SK-N-SH treated with all-trans-retinoic acid at 6 μM for 48 hours (cell line): ENCODE measurements around the gene PXYLP1.
"Not testable (repeated sequence)": the region's sequence is repeated elsewhere in the genome, so short reads cannot be mapped to it uniquely, and the experiment has no call there.

Experiments
- ATAC-seq: fragments of 200-7000 bp; cut with Tn5 transposase; 3 replicates; pipeline ENCODE4 v1.9.1; 2020; ENCODE audit warnings: mild to moderate bottlenecking, moderate library complexity
- BACH2 ChIP-seq: fragments of 250-450 bp; sonication (Bioruptor Pico); IDR thresholded peaks from 2 replicates; pipeline ENCODE4 v1.9.0; 2021; ENCODE audit warnings: mild to moderate bottlenecking, borderline replicate concordance
- CREB5 ChIP-seq: fragments of 250-450 bp; sonication (Bioruptor Pico); IDR thresholded peaks from 2 replicates; pipeline ENCODE4 v1.5.1; 2020; ENCODE audit warnings: low read depth, mild to moderate bottlenecking, moderate library complexity
- CSDC2 ChIP-seq: fragments of 250-450 bp; sonication (Bioruptor Pico); IDR thresholded peaks from 2 replicates; pipeline ENCODE4 v1.5.0; 2020; ENCODE audit warnings: mild to moderate bottlenecking, moderate library complexity
- CSRNP3 ChIP-seq: fragments of 250-450 bp; sonication (Bioruptor Pico); IDR thresholded peaks from 2 replicates; pipeline ENCODE4 v1.5.1; 2021; ENCODE audit warnings: mild to moderate bottlenecking, moderate library complexity
- ESRRG ChIP-seq: fragments of 250-450 bp; sonication (Bioruptor Pico); IDR thresholded peaks from 2 replicates; pipeline ENCODE4 v1.6.1; 2021; ENCODE audit warnings: mild to moderate bottlenecking
- ISL1 ChIP-seq: fragments of 250-450 bp; sonication (Bioruptor Pico); IDR thresholded peaks from 2 replicates; pipeline ENCODE4 v2.1.2; 2022; ENCODE audit warnings: mild to moderate bottlenecking, moderate library complexity
- OSR1 ChIP-seq: fragments of 250-450 bp; sonication (Bioruptor Pico); IDR thresholded peaks from 2 replicates; pipeline ENCODE4 v1.8.0; 2022; ENCODE audit warnings: moderate library complexity, mild to moderate bottlenecking, inconsistent platforms
- PATZ1 ChIP-seq: fragments of 250-450 bp; sonication (Bioruptor Pico); IDR thresholded peaks from 2 replicates; pipeline ENCODE4 v1.8.0; 2020; ENCODE audit warnings: mild to moderate bottlenecking, moderate library complexity, borderline replicate concordance
- POU6F1 ChIP-seq: fragments of 250-450 bp; sonication (Bioruptor Pico); IDR thresholded peaks from 2 replicates; pipeline ENCODE4 v1.8.0; 2021; ENCODE audit warnings: low read depth, mild to moderate bottlenecking, moderate library complexity, borderline replicate concordance
- PPARA ChIP-seq: fragments of 250-450 bp; sonication (Bioruptor Pico); IDR thresholded peaks from 2 replicates; pipeline ENCODE4 v1.5.0; 2020; ENCODE audit warnings: mild to moderate bottlenecking, borderline replicate concordance
- RARB ChIP-seq: fragments of 250-450 bp; sonication (Bioruptor Pico); IDR thresholded peaks from 2 replicates; pipeline ENCODE4 v1.8.0; 2021; ENCODE audit warnings: mild to moderate bottlenecking, moderate library complexity
- SNAI2 ChIP-seq: fragments of 250-450 bp; sonication (Bioruptor Pico); IDR thresholded peaks from 2 replicates; pipeline ENCODE4 v1.5.0; 2020; ENCODE audit warnings: mild to moderate bottlenecking, moderate library complexity
- TCF4 ChIP-seq: fragments of 250-450 bp; sonication (Bioruptor Pico); IDR thresholded peaks from 2 replicates; pipeline ENCODE4 v1.8.0; 2021; ENCODE audit warnings: mild to moderate bottlenecking, moderate library complexity, borderline replicate concordance
- TSHZ2 ChIP-seq: fragments of 250-450 bp; sonication (Bioruptor Pico); IDR thresholded peaks from 2 replicates; pipeline ENCODE4 v1.5.0; 2020; ENCODE audit warnings: mild to moderate bottlenecking, moderate library complexity
- ZC3H10 ChIP-seq: fragments of 250-450 bp; sonication (Bioruptor Pico); IDR thresholded peaks from 2 replicates; pipeline ENCODE4 v1.5.1; 2021; ENCODE audit warnings: mild to moderate bottlenecking, moderate library complexity
- ZFP30 ChIP-seq: fragments of 450-650 bp; formaldehyde crosslinking; IDR thresholded peaks from 2 replicates; pipeline ENCODE4 v1.5.0; 2022; ENCODE audit warnings: mild to moderate bottlenecking, moderate library complexity
- ZNF565 ChIP-seq: fragments of 450-650 bp; formaldehyde crosslinking; conservative IDR thresholded peaks from 2 replicates; pipeline ENCODE4 v1.5.0; 2020; ENCODE audit warnings: low read depth, mild to moderate bottlenecking, moderate library complexity
- ZNF70 ChIP-seq: fragments of 450-650 bp; formaldehyde crosslinking; IDR thresholded peaks from 2 replicates; pipeline ENCODE4 v1.5.0; 2020; ENCODE audit warnings: mild to moderate bottlenecking, moderate library complexity
- ZNF8 ChIP-seq: fragments of 450-650 bp; formaldehyde crosslinking; IDR thresholded peaks from 2 replicates; pipeline ENCODE4 v1.5.0; 2020; ENCODE audit warnings: mild to moderate bottlenecking, moderate library complexity

Gene PXYLP1

GRCh38 chr3:141201122-141201521, 30.5 kb upstream of the PXYLP1 start:
- TF ChIP-seq PPARA (CRISPR knock-in tag) (no peak), RARB (CRISPR knock-in tag) (no peak)
- ATAC-seq: no peak

- no peak for ATAC-seq
- no peak for TF ChIP-seq CSDC2
- no peak for TF ChIP-seq ZC3H10 (CRISPR knock-in tag)
- no peak for TF ChIP-seq SNAI2
Measured at GRCh38 chr3:141202682-141203081, 28.9 kb upstream of the PXYLP1 start.

GRCh38 chr3:141203866-141204265, 27.8 kb upstream of the PXYLP1 start:
- no peak for ATAC-seq
- TF ChIP-seq ZC3H10 (CRISPR knock-in tag) (no peak), RARB (CRISPR knock-in tag) (no peak), POU6F1 (no peak), BACH2 (no peak), ZNF565 (CRISPR knock-in tag) (no peak), SNAI2 (no peak)

GRCh38 chr3:141204343-141204742, 27.3 kb upstream of the PXYLP1 start:
- TF ChIP-seq CSRNP3 (no peak), RARB (CRISPR knock-in tag) (no peak), CSDC2 (no peak), ZNF565 (CRISPR knock-in tag) (no peak), PATZ1 (CRISPR knock-in tag) (no peak), TCF4 (CRISPR knock-in tag) (no peak), ZNF8 (no peak), ISL1 (CRISPR knock-in tag) (no peak), ZNF70 (no peak), OSR1 (CRISPR knock-in tag) (no peak), PPARA (CRISPR knock-in tag) (no peak), ESRRG (no peak), CREB5 (no peak), TSHZ2 (CRISPR knock-in tag) (no peak), SNAI2 (no peak), POU6F1 (no peak), ZFP30 (CRISPR knock-in tag) (no peak)
- ATAC-seq: no peak

- not testable (repeated sequence) for ATAC-seq
Measured at GRCh38 chr3:141211306-141211705, 20.3 kb upstream of the PXYLP1 start.
